NCI-H2107 (cell line): Measurements from ENCODE around the gene AGGF1.
"Not testable (repeated sequence)": the region's sequence is repeated elsewhere in the genome, so short reads cannot be mapped to it uniquely, and the experiment has no call there.

Source experiments
- DNase-seq: peaks from one replicate; lab custom pipeline; 2025; lab: John Stamatoyannopoulos, UW

Gene AGGF1

GRCh38 chr5:77087484-77088261 lies 57.5 kb downstream of the AGGF1 start:
- DNase-seq: no peak

- DNase-seq: no peak
These were observed 65.0 kb downstream of the AGGF1 start for GRCh38 chr5:77095189-77095588.

DNA sequence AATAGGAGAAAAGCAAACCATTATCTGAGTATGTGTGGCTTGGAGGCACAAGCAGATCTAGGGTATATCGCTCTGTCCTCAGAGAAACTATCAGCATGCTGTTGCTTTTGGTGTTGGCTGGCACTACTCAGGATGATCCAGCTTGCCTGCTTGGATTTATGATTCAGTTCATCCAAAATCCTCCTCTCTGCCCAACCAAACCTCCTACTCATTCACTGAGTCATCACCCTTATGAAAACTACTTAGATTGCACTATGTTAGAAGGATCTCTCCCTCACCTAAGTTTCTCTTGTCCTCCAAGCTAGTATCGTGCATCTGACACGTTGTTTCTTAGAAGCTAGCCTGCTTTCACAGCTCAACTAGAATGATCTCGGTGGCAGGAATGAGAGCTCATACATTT lies 71.1 kb downstream of the AGGF1 start:
- DNase-seq: no peak

DNA sequence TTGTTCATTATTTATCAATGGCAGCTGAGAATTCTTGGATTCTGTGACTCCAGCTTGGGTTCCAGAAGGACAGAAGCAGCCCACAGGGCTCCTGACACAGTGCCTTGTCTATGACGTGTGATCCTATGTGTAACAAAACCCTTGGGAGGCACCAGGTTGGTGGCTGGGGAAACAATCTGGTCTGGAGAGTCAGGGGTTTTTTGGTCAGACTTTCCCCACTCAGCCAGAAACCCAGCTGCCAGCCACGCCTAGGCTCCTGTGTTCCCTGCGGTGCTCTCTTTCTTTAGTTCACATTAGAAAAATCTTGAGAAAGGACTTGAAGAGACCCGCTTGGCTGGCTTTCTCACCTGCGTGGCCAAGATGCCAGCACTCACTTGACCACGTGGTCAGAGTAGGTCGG lies 72.3 kb downstream of the AGGF1 start:
- no peak for DNase-seq

DNA sequence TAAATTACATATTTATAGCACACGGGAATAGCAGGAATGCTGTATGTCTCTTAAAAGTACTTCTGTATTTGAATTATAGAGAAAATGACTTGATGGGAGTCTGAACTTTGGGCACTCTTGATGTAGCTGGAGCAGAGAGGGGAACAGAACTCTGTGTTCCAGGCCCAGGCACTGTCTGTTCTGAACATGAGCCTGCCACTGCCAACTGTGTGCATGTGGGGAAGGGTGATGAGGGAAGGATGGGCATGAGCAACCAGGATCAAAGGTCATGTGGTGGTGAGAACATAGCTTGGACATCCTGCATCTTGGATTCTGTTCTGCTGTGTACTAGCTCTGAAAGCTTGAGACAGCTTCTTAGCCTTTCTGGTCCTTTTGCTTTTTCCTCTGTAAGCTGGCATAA lies 73.3 kb downstream of the AGGF1 start:
- no peak for DNase-seq

DNA sequence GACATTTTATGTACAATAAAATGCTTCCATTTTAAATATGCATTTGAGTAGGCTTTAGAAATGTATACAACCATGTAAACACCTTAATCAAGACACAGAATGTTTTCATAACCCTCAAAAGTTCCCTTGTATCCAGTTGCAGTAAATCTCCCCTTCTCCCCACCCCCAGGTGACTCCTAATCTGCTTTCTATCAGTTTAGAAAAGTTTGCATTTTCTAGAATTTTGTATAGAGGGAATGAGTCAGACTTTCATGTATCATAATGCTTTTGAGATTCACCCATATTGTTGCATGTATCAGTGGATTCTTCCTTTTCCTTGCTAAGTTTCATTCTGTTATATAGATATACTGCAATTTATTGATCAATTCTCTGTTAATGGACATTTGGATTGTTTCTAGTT lies 74.6 kb downstream of the AGGF1 start:
- no peak for DNase-seq

GRCh38 chr5:77107035-77107434 lies 76.8 kb downstream of the AGGF1 start:
- not testable (repeated sequence) for DNase-seq
